Activated CD4-positive, alpha-beta T cell treated with anti-CD3 and anti-CD28 coated beads for 24 hours (primary cell): ENCODE results near the gene COL9A3.

Experiments
- DNase-seq, 2 donors: peaks; one replicate each; pipeline ENCODE4 v3.0.0-alpha.2; 2020; ENCODE audit warnings: low read depth in 2 of 2

Gene COL9A3

DNA sequence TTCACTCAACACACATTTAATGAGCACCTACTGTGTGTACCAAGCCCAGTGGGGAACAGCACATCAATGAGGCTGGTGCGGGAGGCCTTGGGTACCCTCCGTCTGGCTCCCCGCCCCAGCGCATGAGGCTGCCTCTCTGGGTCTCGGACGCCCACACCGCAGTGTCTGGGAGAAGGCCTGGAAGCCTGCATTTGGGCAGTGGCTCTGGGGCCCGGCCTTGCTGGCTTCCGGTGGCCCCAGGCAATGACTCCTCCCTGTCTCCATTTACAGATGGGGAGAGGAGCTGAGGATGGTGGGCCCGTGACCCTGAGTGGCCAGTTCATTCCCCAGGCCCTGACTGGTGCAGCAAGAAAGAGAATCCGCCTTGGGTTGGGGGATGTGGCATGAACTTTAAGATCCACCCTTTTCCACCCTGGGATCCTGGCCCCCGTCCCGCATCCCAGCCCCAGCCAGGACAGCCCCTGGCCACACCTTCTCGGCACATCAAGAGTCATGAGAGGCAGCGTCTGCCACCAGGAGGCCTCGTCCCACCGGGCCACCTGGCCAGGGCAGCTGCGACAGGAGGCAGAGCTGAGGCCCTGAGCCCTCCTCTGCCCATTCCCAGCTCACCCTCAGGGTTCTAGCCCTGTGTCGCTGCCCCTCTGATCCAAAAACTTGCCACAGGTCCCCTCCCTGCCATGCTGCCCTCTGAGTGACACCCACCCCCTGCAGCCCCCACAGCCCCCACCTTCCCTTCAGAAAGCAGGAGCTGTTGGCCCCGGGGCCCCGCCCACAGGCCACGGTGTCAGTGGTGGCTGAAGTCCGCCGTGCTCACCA, 38.0 kb upstream of the COL9A3 start:
- no peak for DNase-seq

GRCh38 chr20:62779417-62779685, 37.5 kb upstream of the COL9A3 start:
- no peak for DNase-seq

GRCh38 chr20:62780204-62780603, 36.6 kb upstream of the COL9A3 start:
- no peak for DNase-seq

DNA sequence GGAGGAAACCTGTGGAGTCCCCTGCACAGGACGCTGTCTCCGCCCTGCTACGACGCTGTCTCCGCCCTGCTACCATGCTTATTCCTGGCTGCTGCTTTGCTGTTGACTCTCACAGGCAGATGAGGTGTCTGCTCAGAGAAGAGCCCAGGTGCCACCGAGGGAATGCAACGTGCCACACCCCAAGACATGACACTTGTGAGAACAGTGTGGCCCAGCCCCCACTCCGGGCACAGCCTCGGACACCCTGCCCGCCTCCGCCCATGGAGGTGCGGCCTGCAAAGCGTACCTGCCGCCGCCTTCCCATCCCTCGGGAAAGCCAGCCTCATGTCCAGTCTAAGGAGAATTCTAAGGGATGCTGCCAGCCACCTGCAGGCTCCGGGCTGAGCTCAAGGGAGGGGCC, 36.2 kb upstream of the COL9A3 start:
- no peak for DNase-seq

DNA sequence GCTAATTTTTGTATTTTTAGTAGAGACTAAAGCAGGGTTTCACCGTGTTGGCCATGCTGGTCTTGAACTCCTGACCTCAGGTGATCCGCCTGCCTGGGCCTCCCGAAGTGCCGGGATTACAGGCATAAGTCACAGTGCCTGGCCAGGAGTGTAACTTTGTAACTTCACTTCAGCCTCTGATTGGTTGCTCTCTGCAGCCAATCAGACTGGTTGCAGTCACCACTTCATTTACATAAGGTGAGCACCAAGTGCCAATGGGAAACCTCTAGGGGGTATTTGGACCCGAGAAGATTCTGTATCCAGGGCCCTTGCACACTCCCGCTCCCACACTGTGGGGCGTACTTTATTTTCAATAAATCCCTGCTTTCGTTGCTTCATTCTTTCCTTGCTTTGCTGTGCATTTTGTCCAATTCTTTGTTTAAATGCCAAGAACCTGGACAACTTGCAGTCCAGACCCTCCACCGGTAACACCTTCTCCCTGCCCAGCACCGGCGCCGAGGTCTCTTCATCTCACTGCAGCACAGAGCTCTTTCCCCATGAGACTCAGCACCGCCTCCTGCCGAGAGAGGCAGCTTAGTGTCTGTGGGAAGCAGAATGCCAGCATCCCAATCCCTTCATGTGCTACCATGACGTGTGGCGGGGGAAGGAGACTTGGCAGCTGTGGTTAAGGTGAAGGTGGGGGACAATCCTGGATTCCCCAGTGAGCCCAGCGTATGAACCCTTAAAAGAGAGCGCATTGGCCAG, 34.5 kb upstream of the COL9A3 start:
- DNase-seq: no peak

- no peak for DNase-seq
These were observed 34.0 kb upstream of the COL9A3 start for GRCh38 chr20:62782893-62783278.

DNA sequence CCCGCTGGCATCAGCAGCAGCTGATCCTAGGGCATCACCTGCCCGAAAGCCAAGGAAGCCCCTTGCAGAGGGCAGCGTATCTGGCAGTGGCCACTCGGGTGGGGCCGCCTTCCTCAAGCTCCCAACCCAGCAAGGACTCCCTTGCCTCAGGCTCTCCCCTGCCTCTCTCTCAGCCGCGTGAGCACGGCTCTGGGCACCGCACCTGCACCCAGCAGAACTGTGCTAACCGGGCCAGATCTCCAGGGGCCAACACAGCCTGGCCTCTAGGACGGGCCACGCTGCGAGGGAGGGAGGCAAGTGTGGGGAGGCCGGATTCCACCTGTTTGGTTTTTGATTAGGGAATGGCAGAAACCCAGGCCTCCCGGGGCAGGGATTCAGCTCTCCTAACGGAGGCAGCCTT, 32.4 kb upstream of the COL9A3 start:
- no peak for DNase-seq

DNA sequence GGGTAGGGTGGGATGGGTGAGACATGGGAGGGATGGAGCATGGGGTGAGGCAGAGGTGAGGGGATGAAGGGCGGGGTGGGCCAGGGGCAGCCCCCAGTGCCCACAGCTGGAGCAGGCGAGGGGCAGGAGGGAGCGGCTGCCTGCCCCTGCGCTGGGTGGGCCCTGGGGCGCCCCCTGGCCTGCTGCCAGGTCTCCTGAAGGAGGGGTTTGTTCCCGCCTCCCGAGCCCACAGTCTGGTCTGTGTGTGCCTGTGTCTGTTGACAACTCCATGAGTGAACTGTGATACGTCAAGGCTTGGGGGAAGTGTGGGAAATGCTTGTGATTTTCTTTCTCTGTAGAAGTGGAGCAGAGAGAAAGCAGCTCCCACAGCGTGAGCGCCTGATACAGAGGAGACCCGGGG, 31.5 kb upstream of the COL9A3 start:
- no peak for DNase-seq

DNA sequence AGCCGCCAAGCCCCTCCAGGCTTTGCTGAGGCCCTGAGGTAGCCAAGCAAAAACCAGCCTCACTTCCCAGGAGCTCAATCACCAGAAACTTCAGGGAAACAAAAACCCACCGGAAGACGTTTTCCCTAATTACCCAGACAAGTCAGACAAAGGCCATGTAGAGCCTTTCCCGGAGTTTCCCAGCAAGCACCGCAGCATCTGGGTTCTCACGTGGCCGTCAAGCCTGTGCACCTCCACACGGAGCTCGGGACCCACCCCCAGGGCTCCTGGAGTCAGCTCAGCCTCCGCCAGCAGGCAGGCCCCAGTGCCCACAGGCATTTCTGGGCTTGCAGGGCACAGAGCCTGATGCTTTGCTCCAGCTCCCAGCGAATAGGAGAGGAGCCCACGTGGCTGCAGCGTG, 30.7 kb upstream of the COL9A3 start:
- no peak for DNase-seq

GRCh38 chr20:62787321-62787720, 29.5 kb upstream of the COL9A3 start:
- DNase-seq: no peak

GRCh38 chr20:62787866-62788265, 29.0 kb upstream of the COL9A3 start:
- DNase-seq: no peak

GRCh38 chr20:62788607-62789006, 28.2 kb upstream of the COL9A3 start:
- no peak for DNase-seq

GRCh38 chr20:62790075-62790474, 26.8 kb upstream of the COL9A3 start:
- DNase-seq: no peak

DNA sequence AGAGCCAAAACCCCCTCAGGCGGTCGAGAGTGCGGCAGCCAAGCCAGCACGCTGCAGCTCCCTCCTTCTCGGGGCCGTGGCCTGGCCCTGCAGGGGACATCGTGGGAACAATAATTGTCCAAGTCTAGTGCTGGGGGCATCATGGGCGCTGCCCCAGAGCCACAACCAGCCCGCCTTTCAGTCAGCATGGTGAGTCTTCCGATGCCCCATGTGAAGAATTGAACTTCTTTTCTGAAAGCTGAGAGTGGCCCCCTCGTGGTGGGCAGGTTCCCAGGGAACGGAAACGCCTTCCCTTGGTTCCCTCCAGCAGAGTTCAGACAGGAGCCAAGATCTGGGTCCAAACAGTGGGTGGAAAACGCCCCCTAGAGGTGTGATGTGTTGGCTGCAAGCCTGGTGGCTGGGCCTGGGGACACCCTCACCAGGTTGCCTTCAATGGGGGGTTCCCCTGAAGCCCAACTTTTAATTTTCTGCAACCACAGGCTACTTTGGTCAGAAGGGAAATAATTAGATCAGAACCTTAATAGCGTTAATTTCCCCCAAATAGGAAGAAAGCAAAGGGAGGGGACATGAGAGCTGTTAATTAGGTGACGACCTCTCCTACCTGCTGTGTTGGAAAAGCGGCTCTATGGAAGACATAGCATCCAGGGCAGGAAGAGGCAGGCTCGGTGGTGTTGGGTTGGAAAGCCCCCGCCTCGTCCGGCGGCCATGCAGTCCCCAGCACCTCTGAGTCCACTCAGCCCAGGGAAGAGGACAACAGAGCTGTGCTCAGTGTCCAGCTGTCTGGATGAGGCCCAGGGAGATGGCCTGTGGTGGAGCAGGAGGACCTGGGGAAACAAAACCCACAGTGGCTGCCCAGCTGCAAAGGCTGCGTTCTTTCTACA, 25.3 kb upstream of the COL9A3 start:
- peak; percentile 61 to 67 for DNase-seq

GRCh38 chr20:62792182-62792939, 24.5 kb upstream of the COL9A3 start:
- no peak for DNase-seq

GRCh38 chr20:62792940-62793756, 23.7 kb upstream of the COL9A3 start:
- no peak for DNase-seq

- no peak for DNase-seq
These were observed 23.2 kb upstream of the COL9A3 start for GRCh38 chr20:62793757-62794006.

DNA sequence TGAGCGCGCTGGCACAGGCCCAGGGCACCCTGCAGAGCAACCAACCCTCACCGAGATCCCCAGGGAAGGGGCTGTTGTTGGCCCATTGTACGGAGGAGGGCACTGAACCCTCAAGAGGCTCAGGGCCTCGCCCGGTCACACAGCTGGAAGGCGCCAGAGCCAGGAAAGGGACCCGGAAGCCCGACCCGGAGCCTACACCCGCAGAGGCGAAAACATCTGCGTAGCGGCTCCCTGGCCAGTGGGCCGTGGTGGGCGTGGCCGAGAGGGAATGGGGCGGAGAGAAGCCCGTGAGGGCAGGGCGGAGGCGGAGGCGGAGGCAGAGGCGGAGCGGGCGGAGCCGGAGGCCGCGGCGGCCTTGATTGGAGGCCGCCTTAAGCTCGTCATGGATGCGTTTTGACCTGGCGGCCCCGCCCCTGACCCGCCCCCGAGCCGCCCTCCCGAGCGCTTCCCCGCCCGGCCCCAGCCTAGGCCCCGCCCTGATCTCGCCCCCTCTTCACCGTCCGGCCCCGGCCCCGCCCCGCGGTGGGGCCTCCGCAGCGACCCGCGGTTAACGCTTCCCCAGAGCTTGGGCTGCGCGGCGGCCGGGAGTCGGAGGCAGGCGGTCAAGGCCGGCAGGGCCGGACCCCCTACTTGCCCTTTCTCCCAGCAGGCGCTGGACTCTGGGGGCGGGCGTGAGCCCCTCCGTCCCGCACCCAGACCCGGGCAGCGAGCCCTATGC, 22.7 kb upstream of the COL9A3 start:
- peak; percentile 88 to 92 for DNase-seq

DNA sequence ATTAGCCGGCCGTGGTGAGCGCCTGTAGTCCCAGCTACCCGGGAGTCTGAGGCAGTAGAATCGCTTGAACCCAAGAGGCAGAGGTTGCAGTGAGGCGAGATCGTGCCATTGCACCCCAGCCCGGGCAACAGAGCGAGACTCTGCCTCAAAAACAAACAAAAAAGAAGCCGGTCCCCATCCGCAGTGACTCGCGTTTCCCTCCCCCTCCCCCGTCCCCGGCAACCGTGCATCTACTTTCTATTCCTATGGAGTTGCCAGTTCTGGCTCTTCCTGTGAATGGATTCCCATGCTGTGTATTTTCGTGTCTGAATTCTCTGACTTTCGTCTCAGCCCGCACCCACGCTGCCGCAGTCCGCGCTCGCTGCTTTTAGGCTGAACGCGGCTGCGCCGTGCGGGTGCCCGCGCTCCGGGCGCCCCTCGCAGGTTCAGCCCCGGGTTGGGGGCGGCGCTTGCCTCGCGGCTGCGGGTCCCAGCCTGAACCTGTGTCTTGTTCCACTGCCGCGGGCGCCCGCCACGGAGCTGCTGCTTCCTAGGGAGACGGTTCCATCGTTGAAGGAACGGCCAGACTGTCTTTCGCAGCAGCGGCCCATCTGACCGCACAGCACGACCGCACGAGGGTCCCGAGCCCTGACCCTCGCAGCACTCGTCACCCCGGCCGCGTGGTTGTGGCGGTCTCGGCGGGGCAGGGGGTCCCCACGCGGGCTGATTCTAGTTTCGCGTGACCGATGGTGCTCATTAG, 21.7 kb upstream of the COL9A3 start:
- DNase-seq: peak; percentile 58 to 60
